ENCODE data around the gene OBP2A. TPM values are rescaled to one million over a fixed set of nuclear protein-coding genes. Genes with fewer than 3 reads are reported as not detected.

Gene OBP2A
- total RNA-seq, result not detected in 2 replicates

GRCh38 chr9:135545646-135546176, at the start of gene OBP2A:
OBP2A (plus strand) TSS chr9:135546126; CDS start chr9:135546181, 55 bp downstream.

GRCh38 chr9:135500525-135501260, 45.2 kb upstream of the OBP2A start, which contains the start of gene MRPS2:
MRPS2 (plus strand) TSS chr9:135500682; CDS start chr9:135500711, 29 bp downstream.

GRCh38 chr9:135520916-135521607, 24.9 kb upstream of the OBP2A start, which contains the start of gene LCN1:
LCN1 (plus strand) TSS chr9:135521440; CDS start chr9:135521498, 58 bp downstream.

GRCh38 chr9:135561391-135562234, 15.7 kb downstream of the OBP2A start, which contains the start of gene PAEP:
PAEP (plus strand) TSS chr9:135561756.

Other genes with a start within 250 kb of the OBP2A start
- 5.0 and 6.1 TPM in 2 replicates for gene PPP1R26, start 66.3 kb upstream of the OBP2A start, total RNA-seq
- gene MRPS2, start 45.4 kb upstream of the OBP2A start, total RNA-seq, result 53.8 and 66.0 TPM in 2 replicates
- gene LCN1, start 24.7 kb upstream of the OBP2A start, total RNA-seq, result not detected in 2 replicates
- gene PAEP, start 15.6 kb downstream of the OBP2A start, total RNA-seq, result not detected in 2 replicates
- gene GLT6D1, start 93.4 kb downstream of the OBP2A start, total RNA-seq, result not detected in 2 replicates
- not detected in 2 replicates for gene LCN9, start 117.2 kb downstream of the OBP2A start, total RNA-seq
- gene SOHLH1, start 153.4 kb downstream of the OBP2A start, total RNA-seq, result 0.34 TPM in 1 of 2 replicates, not detected in the other
- gene KCNT1, start 156.1 kb downstream of the OBP2A start, total RNA-seq, result not detected in 2 replicates

Measured in mammary microvascular endothelial cell (primary cell).